Activated CD4-positive, alpha-beta T cell treated with anti-CD3 and anti-CD28 coated beads, Interleukin-2, amount 10 ng/mL, durations not matched to agents 24 days and 14 days (primary cell): ENCODE data around the gene PARK7. TPM values are rescaled to one million over a fixed set of nuclear protein-coding genes. Genes with fewer than 3 reads are reported as not detected.

Experiments
- DNase-seq: peaks from one replicate; pipeline ENCODE4 v3.0.0; 2022
- H3K27ac Mint-ChIP-seq: one replicate; pipeline ENCODE4 v1.8.0; 2022; ENCODE audit warnings: mild to moderate bottlenecking, mixed read lengths
- H3K27me3 Mint-ChIP-seq: one replicate; pipeline ENCODE4 v1.8.0; 2022; ENCODE audit warnings: mixed read lengths
- H3K36me3 Mint-ChIP-seq: one replicate; pipeline ENCODE4 v1.8.0; 2022; ENCODE audit warnings: low read depth, mild to moderate bottlenecking, mixed read lengths
- H3K4me1 Mint-ChIP-seq: one replicate; pipeline ENCODE4 v1.8.0; 2021; ENCODE audit warnings: mixed read lengths
- H3K4me3 Mint-ChIP-seq: one replicate; pipeline ENCODE4 v1.8.0; 2022; ENCODE audit warnings: mild to moderate bottlenecking, moderate library complexity, mixed read lengths
- H3K9me3 Mint-ChIP-seq: one replicate; pipeline ENCODE4 v1.8.0; 2021; ENCODE audit warnings: mixed read lengths
- intact Hi-C: fragments of 100-400 bp; cut with micrococcal nuclease; formaldehyde crosslinking; loops from one replicate; pipeline ENCODE4 v1.15.1; 2023
- total RNA-seq: library from RNA; stranded (reverse); gene quantifications from 2 replicates; pipeline ENCODE4 v1.2.3, GENCODE V29; 2022

The PARK7 gene
- total RNA-seq, 1 donor from 2014 or later, result 409 TPM

DNA sequence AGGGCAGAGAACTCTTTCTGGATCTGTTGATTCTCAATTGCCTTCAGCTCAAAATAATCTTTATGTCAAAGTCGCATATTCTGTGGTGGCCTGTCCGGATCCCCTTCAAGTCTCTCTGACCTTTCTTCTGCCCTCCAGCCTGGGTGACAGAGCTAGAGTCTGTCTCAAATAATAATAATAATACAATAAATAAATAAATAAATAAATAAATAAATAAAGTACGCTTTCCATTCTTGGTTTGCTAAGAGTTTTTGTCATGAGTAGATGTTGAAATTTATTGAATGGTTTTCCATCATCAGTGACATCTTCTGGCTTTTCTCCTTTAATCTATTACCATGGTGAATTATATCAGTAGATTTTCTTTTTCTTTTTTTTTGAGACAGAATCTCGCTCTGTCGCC is 33.9 kb downstream of the PARK7 start:
- Mint-ChIP-seq H3K36me3 (peaks cover 8% of the 10 kb centered on the region), H3K4me3 (no peak overlapping the region), H3K27me3 (no peaks in the 10 kb centered on the region), H3K27ac (no peak overlapping the region), H3K9me3 (no peaks in the 10 kb centered on the region), H3K4me1 (no peaks in the 10 kb centered on the region)
- no peak for DNase-seq
- intact Hi-C loops, result no loop called here

DNA sequence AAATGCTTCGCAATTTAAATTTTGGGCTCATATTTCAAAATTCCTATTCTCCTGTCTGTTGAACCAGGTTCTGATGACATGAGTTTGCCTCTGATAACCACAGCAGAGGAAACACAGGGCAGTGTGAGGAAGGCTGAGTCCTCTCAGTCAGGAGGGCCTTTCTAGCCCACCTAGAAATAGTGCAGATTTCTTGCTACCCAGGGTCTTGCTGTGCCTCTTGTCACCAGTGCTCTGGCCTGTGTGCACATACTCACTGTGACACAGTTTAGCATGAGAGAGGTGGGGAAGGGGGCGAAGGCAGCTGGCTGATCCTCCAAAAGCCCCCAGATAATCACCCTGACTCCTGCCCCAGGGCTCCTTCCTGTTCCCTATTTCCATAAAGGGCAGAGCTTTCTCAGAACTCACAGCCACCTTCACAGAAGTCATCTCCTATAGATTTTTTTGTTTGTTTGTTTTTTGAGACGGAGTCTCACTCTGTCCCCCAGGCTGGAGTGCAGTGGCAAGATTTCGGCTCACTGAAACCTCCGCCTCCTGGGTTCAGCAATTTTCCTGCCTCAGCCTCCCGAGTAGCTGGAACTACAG is 40.9 kb downstream of the PARK7 start:
- Mint-ChIP-seq H3K36me3 (peaks cover 3% of the 10 kb centered on the region), H3K9me3 (no peaks in the 10 kb centered on the region), H3K4me3 (no peak overlapping the region), H3K27ac (peak overlapping the region; percentile 22), H3K4me1 (peaks cover 4% of the 10 kb centered on the region), H3K27me3 (no peaks in the 10 kb centered on the region)
- no peak for DNase-seq
- intact Hi-C loops, result no loop called here

DNA sequence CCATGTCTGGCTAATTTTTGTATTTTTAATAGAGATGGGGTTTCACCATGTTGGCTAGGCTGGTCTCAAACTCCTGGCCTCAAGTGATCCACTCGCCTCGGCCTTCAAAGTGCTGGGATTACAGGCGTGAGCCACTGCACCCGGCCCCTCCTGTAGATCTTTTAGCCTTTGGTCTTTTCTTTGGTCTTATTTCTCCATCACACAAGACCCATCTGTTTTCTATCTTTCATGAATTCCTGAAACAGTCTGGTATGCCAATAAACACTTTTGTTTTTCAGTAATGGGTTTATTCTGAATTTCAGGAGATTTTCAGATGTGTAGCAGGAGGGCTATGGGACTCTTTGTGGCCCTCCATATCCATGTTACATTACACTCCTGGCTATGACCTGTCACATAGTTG is 41.4 kb downstream of the PARK7 start:
- no peak for DNase-seq
- Mint-ChIP-seq H3K27ac (no peak overlapping the region), H3K4me1 (peaks cover 4% of the 10 kb centered on the region), H3K36me3 (peaks cover under 1% of the 10 kb centered on the region), H3K4me3 (no peak overlapping the region), H3K9me3 (no peaks in the 10 kb centered on the region), H3K27me3 (no peaks in the 10 kb centered on the region)
- intact Hi-C loops, result no loop called here

DNA sequence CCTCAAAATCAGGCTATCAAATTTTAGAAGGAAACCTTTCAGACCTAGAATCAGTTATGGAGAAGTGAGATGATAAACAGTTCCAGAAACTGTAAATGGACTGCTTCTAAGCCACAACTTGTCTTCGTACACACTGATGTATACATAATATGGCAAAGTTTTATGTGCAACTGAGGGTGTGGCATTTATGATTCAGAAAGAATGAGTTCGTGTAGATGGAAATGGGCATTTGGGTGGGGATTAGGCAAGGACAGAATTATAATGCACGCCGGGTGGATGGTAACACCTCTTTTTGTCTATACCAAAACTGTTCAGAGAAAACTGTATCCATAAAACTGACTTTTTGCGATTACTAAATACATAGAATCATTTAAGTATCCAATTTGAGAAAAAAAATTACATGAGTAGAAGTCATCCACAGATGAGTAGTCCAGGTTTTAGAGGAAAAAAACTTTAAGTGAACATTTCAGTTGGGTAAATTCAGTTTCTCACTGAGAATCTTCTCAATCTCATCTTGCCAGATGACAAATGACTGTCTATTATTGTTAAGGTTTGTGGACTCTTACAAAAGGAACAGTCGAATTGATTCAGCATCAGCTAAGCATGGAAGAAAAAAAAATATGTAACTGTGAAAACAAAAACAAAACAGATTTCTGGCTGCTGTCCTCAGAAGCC is 42.1 kb downstream of the PARK7 start:
- H3K4me1 Mint-ChIP-seq, result peaks cover 4% of the 10 kb centered on the region
- H3K9me3 Mint-ChIP-seq, result no peaks in the 10 kb centered on the region
- no peaks in the 10 kb centered on the region for H3K27me3 Mint-ChIP-seq
- no peak for DNase-seq
- no peak overlapping the region for H3K27ac Mint-ChIP-seq
- intact Hi-C loops, result no loop called here
- no peak overlapping the region for H3K4me3 Mint-ChIP-seq
- H3K36me3 Mint-ChIP-seq, result no peaks in the 10 kb centered on the region

DNA sequence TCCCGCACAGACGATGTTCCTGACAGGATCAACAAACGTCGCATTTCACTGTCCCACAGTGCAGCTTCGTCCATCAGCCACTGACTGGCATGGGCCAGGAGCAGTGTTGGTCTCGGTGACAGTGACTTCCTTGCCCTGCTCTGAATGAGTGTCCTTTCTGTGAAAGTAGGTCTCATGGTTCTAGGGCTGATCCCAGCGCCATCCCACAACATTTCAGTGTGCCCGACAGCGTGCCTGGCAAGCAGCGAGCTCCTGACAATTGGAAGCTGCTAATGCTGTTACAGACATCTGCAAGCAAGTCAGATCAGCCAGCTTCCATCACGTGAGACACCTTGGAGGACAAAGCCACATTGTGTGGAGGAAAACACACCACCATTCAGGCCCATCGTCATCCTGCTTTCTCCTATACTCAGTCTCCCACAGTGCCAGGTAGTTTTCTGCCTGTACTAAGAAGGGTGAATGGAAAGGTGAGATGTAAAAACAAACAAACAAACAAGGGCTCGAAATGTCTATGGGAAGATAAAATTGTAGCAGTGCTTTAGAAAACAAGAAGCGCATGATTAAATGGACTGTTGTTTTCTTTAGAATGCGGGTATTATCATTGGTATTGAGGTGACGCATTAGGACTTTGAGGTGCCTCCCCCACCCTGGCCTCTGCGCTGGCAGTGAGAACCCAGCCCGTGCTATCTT is 42.7 kb downstream of the PARK7 start:
- intact Hi-C loops, result no loop called here
- Mint-ChIP-seq H3K4me1 (peaks cover 4% of the 10 kb centered on the region), H3K36me3 (no peaks in the 10 kb centered on the region), H3K27me3 (no peaks in the 10 kb centered on the region), H3K27ac (no peak overlapping the region), H3K4me3 (no peak overlapping the region), H3K9me3 (no peaks in the 10 kb centered on the region)
- DNase-seq, result no peak

DNA sequence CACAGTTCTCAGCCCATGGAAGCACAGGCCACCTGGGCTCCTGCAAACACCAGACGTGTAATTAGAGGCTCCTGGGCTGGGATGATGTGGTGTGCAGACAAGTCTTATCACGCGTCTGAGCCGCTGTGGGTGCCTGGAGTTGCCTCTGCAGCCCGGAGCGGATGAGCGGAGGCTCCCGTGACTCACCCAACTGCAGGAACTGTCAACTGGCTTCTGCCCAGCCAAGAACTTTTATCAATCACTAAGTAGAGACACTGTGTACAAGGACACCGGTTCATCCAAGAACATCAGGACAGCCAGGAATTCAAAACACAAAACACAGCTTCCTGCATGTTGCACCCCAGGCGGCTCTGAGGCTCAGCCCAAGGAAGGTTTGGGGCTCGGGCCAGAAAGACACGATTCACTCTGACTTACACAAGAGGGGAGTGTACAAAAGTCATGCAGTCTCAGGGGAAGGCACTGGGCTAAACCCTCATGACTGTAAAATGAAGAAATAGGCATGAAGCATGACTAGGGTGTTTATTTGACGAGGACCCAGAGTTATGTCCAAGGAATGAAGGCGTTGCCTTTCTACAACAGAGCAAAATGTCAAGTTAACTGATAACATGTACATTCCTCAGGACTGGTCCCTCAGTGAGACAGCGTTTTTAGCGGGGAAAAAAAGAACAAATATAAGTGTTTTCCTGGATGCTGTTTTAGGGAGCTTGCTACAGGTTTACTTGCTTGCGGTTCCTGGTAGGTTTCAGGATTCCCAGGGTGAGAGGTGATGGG is 43.5 kb downstream of the PARK7 start:
- Mint-ChIP-seq H3K36me3 (no peaks in the 10 kb centered on the region), H3K4me3 (no peak overlapping the region), H3K9me3 (no peaks in the 10 kb centered on the region), H3K27me3 (no peaks in the 10 kb centered on the region), H3K27ac (no peak overlapping the region), H3K4me1 (peaks cover 4% of the 10 kb centered on the region)
- DNase-seq, result no peak
- intact Hi-C loops, result no loop called here

- Mint-ChIP-seq H3K4me1 (peaks cover 4% of the 10 kb centered on the region), H3K27ac (no peak overlapping the region), H3K9me3 (no peaks in the 10 kb centered on the region), H3K4me3 (no peak overlapping the region), H3K36me3 (no peaks in the 10 kb centered on the region), H3K27me3 (no peaks in the 10 kb centered on the region)
- intact Hi-C loops, result no loop called here
- DNase-seq, result no peak
These were observed 44.8 kb downstream of the PARK7 start for GRCh38 chr1:8006037-8006963.

- Mint-ChIP-seq H3K27ac (no peak overlapping the region), H3K36me3 (no peaks in the 10 kb centered on the region), H3K4me1 (no peaks in the 10 kb centered on the region), H3K4me3 (no peak overlapping the region), H3K27me3 (no peaks in the 10 kb centered on the region), H3K9me3 (no peaks in the 10 kb centered on the region)
- intact Hi-C loops, result no loop called here
- DNase-seq, result no peak
These were observed 47.8 kb downstream of the PARK7 start for GRCh38 chr1:8009043-8010002.

DNA sequence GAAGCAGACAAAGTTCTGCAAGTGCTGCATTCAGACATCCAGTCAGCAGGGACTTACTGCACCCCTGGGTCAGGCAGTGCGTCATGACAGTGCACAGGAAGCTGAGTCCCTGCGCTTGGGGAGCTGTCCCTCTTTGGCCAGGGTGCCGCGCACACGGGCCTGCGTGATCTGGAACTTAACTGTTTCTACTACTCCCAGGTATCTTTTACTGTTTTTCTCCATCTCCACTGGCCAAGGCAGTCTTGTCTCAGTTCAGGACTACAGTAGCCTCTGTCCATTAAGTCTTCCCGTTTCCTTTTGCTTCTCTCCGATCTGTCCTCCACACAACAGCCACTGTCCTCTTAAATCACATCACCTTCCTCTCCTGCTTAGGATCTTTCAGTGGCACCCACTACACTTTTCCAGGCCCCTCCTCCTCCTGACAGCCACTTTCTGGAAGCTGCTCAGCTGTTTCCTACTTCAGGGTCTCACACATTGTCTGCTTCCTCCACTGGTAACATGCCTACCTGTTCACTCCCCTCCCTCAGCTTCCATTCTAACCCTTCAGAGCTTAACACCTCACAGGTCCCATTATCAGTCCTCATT is 48.7 kb downstream of the PARK7 start:
- Mint-ChIP-seq H3K4me1 (peaks cover 1% of the 10 kb centered on the region), H3K27ac (no peak overlapping the region), H3K9me3 (no peaks in the 10 kb centered on the region), H3K4me3 (no peak overlapping the region), H3K27me3 (no peaks in the 10 kb centered on the region), H3K36me3 (no peaks in the 10 kb centered on the region)
- intact Hi-C loops, result no loop called here
- DNase-seq, result no peak

DNA sequence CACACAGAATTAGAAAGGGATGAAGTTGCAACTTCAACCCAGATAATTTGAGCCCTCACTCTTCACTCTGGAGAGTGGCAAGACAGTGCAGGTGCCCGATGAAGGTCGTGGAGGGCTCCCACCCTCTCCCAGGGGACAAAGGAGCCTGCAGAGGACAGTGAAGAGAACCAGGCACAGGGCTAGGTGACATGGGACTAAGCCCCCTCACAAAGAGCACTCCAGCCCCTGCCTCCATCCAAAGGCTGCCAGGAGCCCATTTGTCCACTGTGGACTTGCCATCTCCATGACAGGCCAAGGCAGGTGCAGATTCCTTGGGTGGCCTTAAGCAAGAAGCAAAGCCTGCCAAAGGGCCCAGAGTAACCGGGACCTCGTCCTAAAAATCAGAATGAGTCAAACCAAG is 49.5 kb downstream of the PARK7 start:
- Mint-ChIP-seq H3K9me3 (no peaks in the 10 kb centered on the region), H3K27ac (no peak overlapping the region), H3K4me3 (no peak overlapping the region), H3K4me1 (peaks cover 3% of the 10 kb centered on the region), H3K36me3 (no peaks in the 10 kb centered on the region), H3K27me3 (peaks cover 4% of the 10 kb centered on the region)
- DNase-seq, result no peak
- intact Hi-C loops, result no loop called here

GRCh38 chr1:8011923-8012858 is 50.7 kb downstream of the PARK7 start:
- peaks cover 13% of the 10 kb centered on the region for H3K27me3 Mint-ChIP-seq
- no peak for DNase-seq
- intact Hi-C loops, result no loop called here
- H3K36me3 Mint-ChIP-seq, result no peaks in the 10 kb centered on the region
- H3K4me3 Mint-ChIP-seq, result no peak overlapping the region
- peaks cover 3% of the 10 kb centered on the region for H3K4me1 Mint-ChIP-seq
- no peak overlapping the region for H3K27ac Mint-ChIP-seq
- no peaks in the 10 kb centered on the region for H3K9me3 Mint-ChIP-seq
